AG04450 (cell line): Measurements from ENCODE around the gene CSNK1D. TPM values are rescaled to one million over a fixed set of nuclear protein-coding genes. Genes with fewer than 3 reads are reported as not detected.

Experiments used
- CTCF ChIA-PET: fragments of 300-600, 350-600 bp; formaldehyde crosslinking; extraction: SDS; loops from one replicate; lab custom pipeline; 2022; ENCODE audit warnings: antibody characterized with exemption, inconsistent platforms; lab: Charles Lee
- POLR2A ChIA-PET: fragments of 350-600 bp; formaldehyde crosslinking; extraction: SDS; loops from one replicate; lab custom pipeline; 2021; ENCODE audit warnings: antibody characterized with exemption, inconsistent platforms; lab: Yijun Ruan, JAX
- DNase-seq: peaks from one replicate; pipeline ENCODE4 v3.0.0-alpha.2; 2011; ENCODE audit warnings: low read depth, low spot score
- H3K27ac ChIP-seq: one replicate; pipeline ENCODE4 v1.5.1; 2012; ENCODE audit warnings: low read depth, low read length, control low read depth
- H3K27me3 ChIP-seq: one replicate; pipeline ENCODE4 v1.6.0; 2012; ENCODE audit warnings: low read length; ENCODE audit not compliant: control insufficient read depth, insufficient read depth
- H3K4me3 ChIP-seq: 2 replicates; pipeline ENCODE4 v1.5.1; 2011; ENCODE audit warnings: mild to moderate bottlenecking, low read depth, low read length, control low read depth
- H3K9me3 ChIP-seq: 2 replicates; pipeline ENCODE4 v1.5.1; 2012; ENCODE audit warnings: low read length; ENCODE audit not compliant: control insufficient read depth, insufficient read depth
- CTCF ChIP-seq: IDR thresholded peaks from 2 replicates; pipeline ENCODE4 v1.5.1; 2011; ENCODE audit warnings: low read depth, low read length, control low read depth, inconsistent platforms
- polyA plus RNA-seq: library from polyadenylated mRNA; depleted of rRNA; stranded (reverse); fragments of >200 nt; gene quantifications from 2 replicates; pipeline ENCODE4 v1.2.3, GENCODE V29; 2011

CSNK1D gene
- polyA plus RNA-seq, 1 experiment: 74.4 TPM

GRCh38 chr17:82236142-82236971 is 37.1 kb downstream of the CSNK1D start:
- DNase-seq: no peak
- peak; percentile 84 for TF ChIP-seq CTCF
- ChIA-PET POLR2A (interaction anchor here (1.1 kb wide), 1 partner anchor 24 kb away, joined by 3 read pairs; the partner anchor contains the start of gene CCDC57), CTCF (interaction anchor here (0.6 to 1.1 kb wide), 5 partner anchors 10 to 206 kb away, joined by 3 to 5 read pairs (median 3); no protein-coding TSS in a partner anchor)
- Histone ChIP-seq H3K4me3 (no peak overlapping the region), H3K9me3 (no peaks in the 10 kb centered on the region; the same call in 1 of the 2 replicates), H3K27ac (peak overlapping the region; percentile 21), H3K27me3 (no peaks in the 10 kb centered on the region)

- DNase-seq: no peak
- CTCF ChIA-PET: no interaction called here
- TF ChIP-seq CTCF: no peak
- Histone ChIP-seq H3K4me3 (no peak overlapping the region), H3K27ac (peak overlapping the region; percentile 21), H3K9me3 (no peaks in the 10 kb centered on the region; the same call in 1 of the 2 replicates), H3K27me3 (no peaks in the 10 kb centered on the region)
- POLR2A ChIA-PET: interaction anchor here (0.6 to 1.1 kb wide), 2 partner anchors 22 to 23 kb away, joined by 3 to 5 read pairs; partner anchors contain the start of gene CCDC57
Observed at GRCh38 chr17:82235775-82236141, 37.7 kb downstream of the CSNK1D start.

GRCh38 chr17:82235056-82235774 is 38.3 kb downstream of the CSNK1D start:
- no peak for TF ChIP-seq CTCF
- Histone ChIP-seq H3K4me3 (no peak overlapping the region), H3K9me3 (no peaks in the 10 kb centered on the region; the same call in 1 of the 2 replicates), H3K27ac (peak overlapping the region; percentile 11), H3K27me3 (no peaks in the 10 kb centered on the region)
- ChIA-PET CTCF (interaction anchor here (1.2 kb wide), 1 partner anchor 29 kb away, joined by 5 read pairs; no protein-coding TSS in a partner anchor), POLR2A (interaction anchor here (0.6 to 1.2 kb wide), 4 partner anchors 9 to 23 kb away, joined by 3 to 7 read pairs (median 4); partner anchors contain the start of gene CCDC57)
- no peak for DNase-seq

GRCh38 chr17:82234211-82235055 is 39.1 kb downstream of the CSNK1D start:
- ChIA-PET CTCF (interaction anchor here (1.2 kb wide), 1 partner anchor 29 kb away, joined by 5 read pairs; no protein-coding TSS in a partner anchor), POLR2A (interaction anchor here (0.6 to 1.2 kb wide), 2 partner anchors 9 to 16 kb away, joined by 4 to 7 read pairs; no protein-coding TSS in a partner anchor)
- no peaks in the 10 kb centered on the region; the same call in 1 of the 2 replicates for H3K9me3 ChIP-seq

More at GRCh38 chr17:82234211-82235055, 39.1 kb downstream of the CSNK1D start:
- TF ChIP-seq CTCF: no peak
- H3K27ac ChIP-seq: no peak overlapping the region
- no peaks in the 10 kb centered on the region for H3K27me3 ChIP-seq
- no peak for DNase-seq
- no peak overlapping the region for H3K4me3 ChIP-seq
